ENCODE measurements around the gene SLC24A2.
"Not testable (repeated sequence)": the region's sequence is repeated elsewhere in the genome, so short reads cannot be mapped to it uniquely, and the experiment has no call there.

Gene SLC24A2

GRCh38 chr9:19788614-19789271, at the start of gene SLC24A2:
Gene SLC24A2 (minus strand): TSS chr9:19789037.
- DNase-seq, result no peak

GRCh38 chr9:19833331-19833730, 44.5 kb upstream of the SLC24A2 start:
- DNase-seq, result not testable (repeated sequence)

DNA sequence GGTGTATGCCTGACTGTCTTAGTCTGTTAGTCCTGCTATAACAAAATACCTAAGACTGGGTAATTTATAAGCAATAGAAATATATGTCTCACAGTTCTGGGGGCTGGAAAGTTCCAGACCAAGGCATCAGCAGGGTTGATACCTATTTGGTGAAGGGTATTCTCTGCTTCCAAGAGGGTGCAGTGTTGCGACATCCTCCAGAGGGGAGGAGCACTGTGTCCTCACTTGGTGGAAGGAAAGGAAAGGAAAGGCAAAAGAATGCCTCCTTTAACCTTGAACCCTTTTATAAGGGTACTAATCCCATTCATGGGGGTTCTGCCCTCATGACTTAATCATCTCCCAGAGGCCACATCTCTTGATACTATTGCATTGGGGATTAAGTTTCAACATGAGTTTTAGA, 42.0 kb upstream of the SLC24A2 start:
- no peak for DNase-seq

DNA sequence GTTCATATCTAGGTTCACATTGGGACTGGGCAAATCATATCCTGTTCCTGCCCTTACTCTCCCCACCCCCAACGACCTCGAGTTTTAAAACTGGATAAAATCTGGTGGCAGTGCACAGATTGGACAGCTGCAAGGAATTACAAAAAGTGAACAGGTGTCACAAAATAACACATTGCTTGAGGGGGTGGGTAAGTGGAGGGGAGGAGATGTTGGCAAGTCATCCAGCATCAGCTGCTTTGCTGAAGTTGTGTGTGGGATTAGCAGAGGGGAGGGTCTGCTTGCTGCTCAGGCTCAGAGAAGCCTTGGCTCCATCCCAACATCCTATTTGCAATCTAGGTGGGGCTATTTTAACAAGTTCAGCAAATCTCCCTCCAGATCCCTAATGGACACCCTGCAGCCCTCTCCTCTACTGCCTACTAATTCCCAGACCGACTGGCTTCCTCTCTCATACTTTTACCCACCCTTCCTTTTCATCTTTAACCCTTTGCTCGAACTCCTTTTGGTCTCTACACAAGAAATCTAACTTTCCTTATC, 39.8 kb upstream of the SLC24A2 start:
- no peak for DNase-seq

- DNase-seq, result no peak
Measured at GRCh38 chr9:19816769-19817168, 27.9 kb upstream of the SLC24A2 start.

DNA sequence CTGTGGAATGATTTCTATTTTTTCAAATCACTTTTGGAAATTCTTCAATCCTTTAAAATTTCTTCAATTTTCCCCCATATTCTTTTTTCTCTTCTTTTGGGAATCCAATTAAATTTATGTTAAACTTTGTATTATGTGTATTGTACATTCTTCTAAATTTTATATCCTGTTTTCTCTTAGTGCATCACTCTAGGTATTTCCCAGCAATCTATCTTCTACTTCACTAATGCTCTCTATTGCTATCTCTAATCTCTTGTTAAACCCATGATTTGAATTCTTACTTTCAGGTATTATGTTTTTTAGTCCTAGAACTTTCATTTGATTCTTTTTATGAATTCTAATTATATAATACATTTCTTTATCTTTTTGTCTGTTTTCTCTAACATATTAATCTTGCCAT, 23.4 kb upstream of the SLC24A2 start:
- DNase-seq, result no peak

DNA sequence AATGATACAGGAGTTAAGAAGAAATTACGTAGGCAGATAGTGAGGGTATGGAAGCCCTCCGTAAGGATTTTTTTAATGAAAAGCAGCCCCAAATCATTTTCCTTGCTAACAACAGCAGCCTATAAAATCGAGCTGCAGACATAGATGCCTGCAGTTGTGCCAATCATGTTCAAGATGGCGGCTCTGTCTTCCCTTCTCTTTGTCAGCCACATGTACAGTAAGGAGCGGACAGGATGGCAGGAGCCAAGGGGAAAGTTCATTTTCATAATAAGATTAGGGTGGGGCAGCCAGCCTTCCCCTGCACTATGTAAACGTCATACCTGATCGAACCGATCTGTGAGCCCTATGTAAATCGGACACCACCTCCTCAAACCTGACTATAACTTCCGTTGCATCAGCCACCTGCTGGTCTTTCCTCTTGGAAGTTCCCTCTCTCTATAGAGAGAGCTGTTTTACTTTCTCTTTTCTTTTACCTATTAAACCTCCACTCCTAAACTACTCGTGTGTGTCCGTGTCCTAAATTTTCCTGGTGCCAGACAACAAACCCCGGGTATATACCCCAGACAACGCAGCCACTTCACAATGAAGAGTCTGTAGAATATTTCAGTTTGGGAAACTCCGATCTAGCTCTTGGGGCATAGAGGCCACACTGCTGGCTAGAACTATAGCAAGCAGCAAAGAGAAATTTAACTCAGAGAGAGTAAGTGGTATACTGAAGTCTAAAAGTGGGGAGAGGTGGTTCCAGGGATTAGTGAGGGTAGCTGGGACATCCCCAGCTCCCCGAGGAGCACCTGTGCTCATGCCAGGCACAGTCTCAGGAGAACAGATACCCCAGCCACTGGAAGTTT, 20.8 kb upstream of the SLC24A2 start:
- DNase-seq, result no peak

DNA sequence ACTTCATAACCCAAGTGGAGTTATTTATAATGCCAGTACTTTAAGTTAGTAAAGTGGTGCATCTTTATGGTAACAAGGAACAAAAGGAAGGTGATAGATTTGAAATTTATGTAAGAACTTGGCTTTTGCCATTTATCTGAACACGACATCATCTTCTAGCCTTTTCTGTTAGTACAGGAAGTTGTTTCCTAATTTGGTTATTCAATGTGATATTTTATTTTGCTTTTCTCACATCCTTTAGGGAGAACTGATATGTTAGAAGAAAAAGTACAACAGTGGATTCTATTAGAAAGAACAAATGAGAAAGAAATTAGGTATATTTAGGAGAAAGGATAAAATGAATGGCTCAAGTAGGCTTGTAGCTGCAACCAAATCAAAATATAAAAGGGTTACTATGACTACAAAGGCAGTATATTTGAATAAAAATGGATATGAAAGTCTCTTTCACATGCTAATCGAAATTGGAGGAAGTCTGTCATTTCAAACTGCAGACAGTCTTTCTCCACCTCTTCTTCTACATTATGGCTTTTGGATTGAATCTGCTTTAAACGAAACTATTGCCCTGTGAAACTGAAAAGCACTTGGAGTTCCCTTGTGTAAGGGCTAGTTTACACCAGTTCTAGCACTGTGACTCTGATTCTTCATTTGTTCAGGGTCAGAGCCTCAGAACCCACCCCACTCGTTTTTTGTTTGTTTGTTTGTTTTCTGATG, 18.5 kb upstream of the SLC24A2 start:
- DNase-seq, result no peak

- no peak for DNase-seq
Measured at GRCh38 chr9:19804431-19804830, 15.6 kb upstream of the SLC24A2 start.

- DNase-seq, result no peak
Measured at GRCh38 chr9:19800884-19801283, 12.0 kb upstream of the SLC24A2 start.

GRCh38 chr9:19799784-19800183, 10.9 kb upstream of the SLC24A2 start:
- DNase-seq, result no peak

DNA sequence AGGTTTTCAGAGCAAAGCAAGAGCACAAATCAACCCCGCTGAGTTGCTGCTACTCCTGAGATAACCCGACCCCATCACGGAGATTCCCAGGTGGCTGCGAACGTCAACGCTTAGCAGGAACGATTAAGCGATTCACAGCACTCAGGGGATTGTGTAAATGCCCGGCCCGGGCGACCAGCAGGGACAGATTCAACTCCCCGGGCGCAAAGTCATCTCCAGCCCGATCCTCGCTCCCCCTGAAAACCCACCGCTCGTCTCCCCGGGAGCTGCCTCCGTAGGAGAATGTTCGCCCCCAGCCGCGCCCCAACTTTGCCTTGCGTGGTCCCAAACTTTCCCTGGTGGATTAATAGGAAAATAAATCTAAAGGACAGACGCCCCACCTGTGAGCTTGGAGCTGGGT, 685 bp downstream of the SLC24A2 start:
- DNase-seq, result no peak

DNA sequence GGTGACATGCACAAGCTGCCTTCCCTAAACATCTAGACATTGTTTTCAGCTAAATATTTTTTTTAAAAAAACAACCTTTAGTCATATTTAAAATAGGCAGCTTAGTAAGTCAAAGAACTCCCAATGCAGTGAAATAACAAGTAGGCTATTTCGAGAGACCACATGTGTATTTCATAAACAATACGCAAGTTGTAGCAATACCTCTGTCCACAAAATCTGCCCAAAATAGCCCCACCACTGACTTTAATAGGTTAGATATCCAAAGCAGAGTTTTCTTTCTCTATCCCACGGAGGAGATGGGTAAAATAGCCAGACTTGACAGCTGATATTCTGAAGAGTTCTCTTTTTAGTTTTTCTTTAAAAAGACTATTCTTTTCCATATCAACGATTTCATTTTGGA, 1.2 kb downstream of the SLC24A2 start:
- DNase-seq, result no peak

GRCh38 chr9:19785230-19785629, 3.6 kb downstream of the SLC24A2 start:
- no peak for DNase-seq

DNA sequence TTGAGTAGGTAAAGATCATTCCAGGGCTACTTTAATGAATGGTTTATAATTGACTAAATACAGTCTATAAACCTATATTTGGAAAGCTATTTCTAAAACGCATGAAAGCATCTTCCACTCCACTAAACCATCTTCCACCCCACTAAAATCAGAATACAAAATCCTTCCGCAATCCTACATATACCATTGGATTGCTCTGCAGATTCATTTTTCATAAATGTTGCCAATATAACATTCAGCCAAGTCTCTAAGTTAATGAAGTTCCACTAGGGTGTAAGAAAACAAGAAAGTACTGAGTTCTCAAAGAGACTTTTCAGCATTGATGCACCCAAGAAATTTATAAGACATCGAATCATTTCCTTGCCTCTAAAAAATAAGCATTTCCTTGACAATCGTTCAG, 4.7 kb downstream of the SLC24A2 start:
- no peak for DNase-seq

GRCh38 chr9:19783500-19783899, 5.3 kb downstream of the SLC24A2 start:
- no peak for DNase-seq

DNA sequence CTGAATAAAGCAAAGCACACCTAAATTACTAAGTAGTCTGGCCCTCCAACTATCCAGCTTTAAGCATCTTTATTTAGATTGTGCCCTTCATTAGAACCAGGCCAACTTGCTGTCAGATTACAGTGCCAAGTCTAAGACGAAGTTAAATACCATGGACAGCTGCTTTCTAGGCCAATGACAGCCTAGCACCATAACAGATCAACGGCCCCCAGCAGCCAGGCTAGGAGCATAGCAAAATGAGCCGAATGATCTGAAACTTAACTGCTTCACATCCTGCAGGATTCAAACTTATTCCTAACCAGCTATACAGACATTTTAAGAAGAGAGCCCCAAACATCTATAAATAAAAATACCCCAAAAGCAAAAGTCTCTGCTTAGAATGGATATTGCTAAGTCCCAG, 6.8 kb downstream of the SLC24A2 start:
- DNase-seq, result no peak

DNA sequence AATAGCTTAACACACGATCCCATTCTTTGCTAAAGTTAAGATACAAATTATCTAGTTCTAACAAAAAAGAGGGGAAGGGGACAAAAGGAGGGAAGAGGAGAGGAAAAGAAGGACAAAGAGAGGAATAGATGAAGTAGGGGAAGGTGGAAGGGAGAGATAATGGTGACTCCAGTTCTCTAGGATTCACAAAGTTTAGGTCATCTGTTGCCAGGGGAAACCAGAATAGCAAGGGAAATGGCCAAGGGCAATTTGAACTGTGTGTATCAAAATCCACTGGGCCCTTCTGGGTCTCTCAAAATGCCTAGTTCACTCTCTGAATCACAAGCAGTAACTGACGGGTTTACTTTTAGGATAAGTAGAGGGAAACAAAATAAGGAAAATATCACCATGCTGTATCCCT, 7.6 kb downstream of the SLC24A2 start:
- DNase-seq, result no peak

GRCh38 chr9:19771446-19771845, 17.4 kb downstream of the SLC24A2 start:
- no peak for DNase-seq

DNA sequence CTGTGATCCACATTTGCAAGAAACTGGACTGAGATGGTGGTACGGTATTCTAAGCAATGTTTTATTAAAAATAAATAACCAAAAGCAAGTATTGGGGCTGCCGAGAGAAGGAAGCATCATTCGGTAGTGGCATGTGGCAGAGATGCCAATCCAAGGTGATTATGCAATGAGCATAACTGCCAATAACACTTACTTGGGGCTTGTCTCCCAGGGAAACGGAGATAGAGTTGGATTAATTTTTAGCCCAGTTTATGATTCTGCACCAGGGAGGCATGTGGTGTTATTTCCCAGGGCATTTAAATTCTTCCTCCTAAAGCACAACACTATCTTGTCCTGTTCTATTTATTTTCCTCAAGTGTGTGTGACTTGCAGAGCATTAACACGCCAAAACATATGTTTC, 17.9 kb downstream of the SLC24A2 start:
- no peak for DNase-seq

GRCh38 chr9:19769213-19769612, 19.6 kb downstream of the SLC24A2 start:
- no peak for DNase-seq

DNA sequence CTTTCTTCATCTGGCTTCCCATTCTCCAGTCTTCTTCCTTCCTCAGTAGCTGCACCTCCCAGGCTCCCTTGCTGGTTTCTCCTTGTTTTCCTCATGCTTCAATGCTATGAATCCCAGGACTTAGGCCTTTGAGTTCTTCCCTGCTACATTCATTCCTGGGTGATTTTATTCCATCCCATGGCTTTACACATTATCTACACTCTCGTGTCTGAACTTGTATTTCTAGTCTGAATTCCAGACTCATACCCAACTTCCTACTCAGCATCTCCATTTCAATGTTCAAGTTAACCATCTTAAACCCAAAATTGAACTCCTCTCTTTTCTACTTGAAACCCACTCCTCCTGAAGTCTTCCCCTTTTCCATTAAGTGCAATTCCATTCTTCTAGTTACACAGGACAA, 20.0 kb downstream of the SLC24A2 start:
- DNase-seq, result no peak

GRCh38 chr9:19759066-19759465, 29.8 kb downstream of the SLC24A2 start:
- DNase-seq, result no peak

- DNase-seq, result no peak
Measured at GRCh38 chr9:19757745-19758144, 31.1 kb downstream of the SLC24A2 start.
